Body of pancreas (tissue), 4 donors: ENCODE data around the gene ASAP2. TPM values are rescaled to one million over a fixed set of nuclear protein-coding genes. Genes with fewer than 3 reads are reported as not detected.

Source experiments
- ATAC-seq: fragments of 150-250 bp; one replicate; pipeline ENCODE4 v1.9.1; 2016
- DNase-seq, 4 donors: peaks; one replicate each; pipeline ENCODE4 v3.0.0-alpha.2; 2019
- H3K27ac ChIP-seq, 4 donors: fragments of 200-600 bp; sonication (generic); 1 replicate in 3 of 4; 2 replicates in 1 of 4; pipeline versions ENCODE4 v1.5.1 to v1.6.1; 2016 to 2019; ENCODE audit warnings: mild to moderate bottlenecking in 1 of 4, mixed read lengths in 1 of 4, moderate library complexity in 1 of 4
- H3K27me3 ChIP-seq, 2 donors: fragments of 200-600 bp; sonication (generic); one replicate each; pipeline ENCODE4 v1.6.0; 2016; ENCODE audit warnings: mild to moderate bottlenecking in 1 of 2
- H3K36me3 ChIP-seq, 2 donors: fragments of 200-600 bp; sonication (generic); replicated peaks in 1 of 2; 2 replicates each; pipeline ENCODE4 v1.5.1; 2016; ENCODE audit warnings: low read depth in 2 of 2; ENCODE audit not compliant: insufficient read depth in 1 of 2
- H3K4me1 ChIP-seq: fragments of 200-600 bp; sonication (generic); one replicate; pipeline ENCODE4 v1.6.0; 2016
- H3K4me3 ChIP-seq, 2 donors: fragments of 200-600 bp; sonication (generic); 1 replicate in 1 of 2; 2 replicates in 1 of 2; pipeline ENCODE4 v1.5.1; 2016 to 2019
- H3K9me3 ChIP-seq, 3 donors: fragments of 200-600 bp; sonication (generic); 1 replicate in 2 of 3; 2 replicates in 1 of 3; pipeline ENCODE4 v1.5.1; 2016
- CTCF ChIP-seq, 7 experiments: fragments of 450-650 bp in 4 of 7; fragments of 200-600 bp in 3 of 7; sonication (generic) in 3 of 7; IDR thresholded peaks; one replicate each; pipeline ENCODE4 v1.5.1; 2016 to 2019; ENCODE audit warnings: antibody characterized with exemption in 7 of 7
- POLR2A ChIP-seq, 3 donors: fragments of 450-650 bp; IDR thresholded peaks; one replicate each; pipeline ENCODE4 v1.6.1; 2016; ENCODE audit warnings: antibody characterized with exemption in 3 of 3, mild to moderate bottlenecking in 2 of 3
- WGBS, 2 donors: methylation state at CpG; one replicate each; pipeline ENCODE4 v1.1.5; 2017; 5-methylcytosine and 5-hydroxymethylcytosine counted together
- intact Hi-C: fragments of 100-400 bp; cut with DNase I; formaldehyde crosslinking; loops from one replicate; pipeline ENCODE4 v1.15.1; 2023
- total RNA-seq, 2 donors: library from RNA; depleted of rRNA; stranded (reverse); fragments of >200 nt; gene quantifications; one replicate each; pipeline ENCODE4 v1.1.0, GENCODE V29; 2016

The ASAP2 gene
- total RNA-seq, 2 donors from 2014 or later, result 12.5 to 23.7 TPM

- 69 to 72% methylated on average over 10 of the region's 10 CpGs for WGBS, 2 donors
- TF ChIP-seq POLR2A (IDR thresholded peaks at IDR 0.05), result no peak
- no peak for TF ChIP-seq CTCF (IDR thresholded peaks at IDR 0.05)
- no peaks in the 10 kb centered on the region for H3K9me3 ChIP-seq
- no peaks in the 10 kb centered on the region for H3K27me3 ChIP-seq
- intact Hi-C loops, result loop anchor here (10.0 kb wide), 1 partner anchor 80 kb away; no protein-coding TSS in a partner anchor
- H3K27ac ChIP-seq, result no peak overlapping the region
- peak in 1 of 4 donors; percentile 25 for DNase-seq
- H3K4me3 ChIP-seq, result no peak overlapping the region
- H3K4me1 ChIP-seq, result peaks cover 21% of the 10 kb centered on the region
- ATAC-seq, result no peak
- no peaks in the 10 kb centered on the region for H3K36me3 ChIP-seq
These were observed 31.7 kb upstream of the ASAP2 start for GRCh38 chr2:9174771-9175437.

GRCh38 chr2:9178110-9178903, 28.3 kb upstream of the ASAP2 start:
- peaks cover 26% of the 10 kb centered on the region for H3K4me1 ChIP-seq
- 18 to 19% methylated on average over 2 of the region's 2 CpGs for WGBS, 2 donors
- ATAC-seq (peak; percentile 61), DNase-seq (peak; percentile 31 to 60 (median 45))
- intact Hi-C loops, result loop anchor here (10.0 kb wide), 1 partner anchor 76 kb away; no protein-coding TSS in a partner anchor
- no peaks in the 10 kb centered on the region for H3K27me3 ChIP-seq
- no peak overlapping the region for H3K4me3 ChIP-seq
- H3K36me3 ChIP-seq, result no peaks in the 10 kb centered on the region
- H3K9me3 ChIP-seq, result no peaks in the 10 kb centered on the region
- no peak for TF ChIP-seq POLR2A (IDR thresholded peaks at IDR 0.05)
- TF ChIP-seq CTCF (IDR thresholded peaks at IDR 0.05), result peak in 2 of 7 experiments; percentile 16 to 27
- peak overlapping the region; percentile 74 to 91 (median 83) for H3K27ac ChIP-seq

- TF ChIP-seq POLR2A (IDR thresholded peaks at IDR 0.05) (no peak), CTCF (IDR thresholded peaks at IDR 0.05) (no peak)
- Histone ChIP-seq H3K9me3 (no peaks in the 10 kb centered on the region), H3K27me3 (no peaks in the 10 kb centered on the region), H3K27ac (peak overlapping the region; percentile 74 to 91 (median 83)), H3K36me3 (no peaks in the 10 kb centered on the region), H3K4me1 (peaks cover 26% of the 10 kb centered on the region), H3K4me3 (no peak overlapping the region)
- intact Hi-C loops, result loop anchor here (10.0 kb wide), 1 partner anchor 76 kb away; no protein-coding TSS in a partner anchor
- ATAC-seq (peak; percentile 75), DNase-seq (peak; percentile 28 to 66 (median 50))
- WGBS, 2 donors, result 54 to 63% methylated on average over 8 to 13 of the region's 13 CpGs
These were observed 27.6 kb upstream of the ASAP2 start for GRCh38 chr2:9178904-9179571.

- Histone ChIP-seq H3K36me3 (no peaks in the 10 kb centered on the region), H3K9me3 (no peaks in the 10 kb centered on the region), H3K27me3 (no peaks in the 10 kb centered on the region), H3K27ac (peak overlapping the region; percentile 40 to 91 (median 83)), H3K4me3 (no peak overlapping the region), H3K4me1 (peaks cover 26% of the 10 kb centered on the region)
- peak; percentile 22 to 55 (median 33) for DNase-seq
- no peak for TF ChIP-seq POLR2A (IDR thresholded peaks at IDR 0.05)
- TF ChIP-seq CTCF (IDR thresholded peaks at IDR 0.05), result no peak
- peak; percentile 39 for ATAC-seq
- 63 to 77% methylated on average over 9 of the region's 9 CpGs for WGBS, 2 donors
- intact Hi-C loops, result loop anchor here (10.0 kb wide), 1 partner anchor 75 kb away; no protein-coding TSS in a partner anchor
These were observed 26.9 kb upstream of the ASAP2 start for GRCh38 chr2:9179572-9180201.
